HG03460 (cell line): ENCODE data around the gene DENND10.
"Not testable (repeated sequence)": the region's sequence is repeated elsewhere in the genome, so short reads cannot be mapped to it uniquely, and the experiment has no call there.

Source experiments
- ATAC-seq: cut with Tn5 transposase; IDR thresholded peaks from one replicate; pipeline ENCODE4 v1.9.1; 2021; ENCODE audit not compliant: unreplicated experiment

The DENND10 gene

GRCh38 chr10:119165171-119166117, 61.5 kb downstream of the DENND10 start, which contains the start of gene SFXN4:
Gene SFXN4, minus strand, starts transcription at chr10:119165714. Its CDS starts 67 bp downstream, at chr10:119165647.
- peak; percentile 91 for ATAC-seq

- peak; percentile 10 for ATAC-seq
These were observed 62.2 kb downstream of the DENND10 start for GRCh38 chr10:119166118-119166500.

- ATAC-seq: no peak
These were observed 62.7 kb downstream of the DENND10 start for GRCh38 chr10:119166564-119166963.

DNA sequence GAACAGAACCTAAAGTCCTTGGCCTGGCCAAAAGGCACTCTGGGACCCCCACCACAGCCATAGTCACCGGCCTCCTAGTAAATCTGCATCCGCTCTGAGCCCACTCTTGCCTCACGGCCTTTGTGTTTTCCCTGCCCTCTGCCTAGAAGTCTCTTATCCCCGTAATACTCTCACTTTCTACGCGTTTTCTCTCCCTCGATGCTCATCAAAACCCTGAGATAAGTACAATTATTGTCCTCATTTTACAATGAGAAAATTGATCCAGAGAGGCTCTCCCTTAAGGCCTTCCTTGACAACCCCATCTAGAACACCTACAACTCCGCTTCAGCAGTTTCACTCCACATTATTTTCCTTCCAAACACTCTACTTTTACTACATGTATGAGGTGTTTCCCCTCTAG, 63.1 kb downstream of the DENND10 start:
- ATAC-seq: no peak

GRCh38 chr10:119174109-119174508, 70.2 kb downstream of the DENND10 start:
- ATAC-seq: no peak

- ATAC-seq: no peak
These were observed 72.3 kb downstream of the DENND10 start for GRCh38 chr10:119176166-119176565.

GRCh38 chr10:119177708-119178371, 73.9 kb downstream of the DENND10 start:
- peak; percentile 19 for ATAC-seq

DNA sequence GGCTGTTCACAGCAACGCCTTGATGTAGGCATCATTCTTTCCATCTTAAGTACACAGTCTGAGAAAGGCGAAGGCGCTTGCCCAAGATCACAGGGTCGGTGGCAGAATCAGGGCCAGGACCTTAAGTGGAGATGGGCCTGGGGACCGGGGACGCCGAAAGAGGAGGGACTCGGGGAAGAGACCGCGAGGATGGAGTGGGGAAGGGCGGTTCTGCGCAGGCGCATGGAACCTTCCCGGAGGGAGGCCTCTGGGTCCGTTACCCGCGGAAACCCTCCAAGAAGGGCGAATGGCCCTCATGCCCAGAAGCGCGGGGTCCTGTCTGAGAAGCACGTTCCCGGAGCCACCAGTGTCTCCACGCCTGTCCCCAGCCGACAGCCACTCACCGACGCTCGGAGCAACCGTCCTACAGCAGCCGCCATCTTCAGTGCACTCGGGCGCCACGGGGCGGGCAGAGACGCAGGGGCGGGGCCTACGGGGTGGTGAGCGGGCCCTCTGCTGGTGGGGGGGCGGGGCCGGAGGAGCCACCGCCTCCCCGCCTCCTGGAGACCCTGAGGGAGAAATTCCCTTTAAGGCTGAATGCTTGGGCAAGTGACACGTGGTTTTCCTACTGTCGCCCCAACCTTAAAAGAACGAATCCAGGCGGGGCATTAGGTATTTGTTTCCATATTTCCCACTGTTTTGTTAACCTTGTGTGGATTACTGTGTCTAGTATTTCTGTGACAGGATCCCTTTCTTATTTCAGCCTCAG, 74.6 kb downstream of the DENND10 start, which contains the start of gene PRDX3:
Gene PRDX3, minus strand, starts transcription at position 441 of the 748 bp plus-strand sequence. Its CDS starts 22 bp downstream, at position 419.
- peak; percentile 88 for ATAC-seq

- ATAC-seq: not testable (repeated sequence)
These were observed 77.0 kb downstream of the DENND10 start for GRCh38 chr10:119180850-119181400.

- ATAC-seq: no peak
These were observed 79.9 kb downstream of the DENND10 start for GRCh38 chr10:119183664-119184412.
